HG03097 (cell line): Measurements from ENCODE around the gene IBA57.
"Not testable (repeated sequence)": the region's sequence is repeated elsewhere in the genome, so short reads cannot be mapped to it uniquely, and the experiment has no call there.

Experiments
- ATAC-seq: cut with Tn5 transposase; IDR thresholded peaks from one replicate; pipeline ENCODE4 v1.9.1; 2021; ENCODE audit not compliant: unreplicated experiment, low FRiP score

Gene IBA57

DNA sequence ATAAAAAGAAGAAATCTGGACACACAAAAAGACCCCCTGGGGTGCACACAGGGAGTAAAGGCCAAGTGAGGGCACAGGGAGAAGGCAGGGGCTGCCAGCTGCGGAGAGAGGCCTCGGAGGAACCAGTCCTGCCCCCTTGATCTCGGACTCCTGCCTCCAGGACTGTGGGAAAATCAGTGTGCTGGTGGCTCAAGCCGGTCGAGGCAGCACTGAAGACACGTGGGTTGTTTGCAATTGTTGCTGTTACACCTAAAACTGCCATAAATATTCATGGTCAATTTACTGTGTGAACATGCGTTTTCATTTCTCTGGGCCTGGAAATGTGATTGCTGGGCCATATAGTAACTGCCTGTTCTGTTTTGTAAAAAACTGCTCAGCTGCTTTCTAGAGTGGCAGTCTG lies 18.5 kb downstream of the IBA57 start:
- ATAC-seq = no peak

- no peak for ATAC-seq
Observed at GRCh38 chr1:228185641-228185965, 20.0 kb downstream of the IBA57 start.

DNA sequence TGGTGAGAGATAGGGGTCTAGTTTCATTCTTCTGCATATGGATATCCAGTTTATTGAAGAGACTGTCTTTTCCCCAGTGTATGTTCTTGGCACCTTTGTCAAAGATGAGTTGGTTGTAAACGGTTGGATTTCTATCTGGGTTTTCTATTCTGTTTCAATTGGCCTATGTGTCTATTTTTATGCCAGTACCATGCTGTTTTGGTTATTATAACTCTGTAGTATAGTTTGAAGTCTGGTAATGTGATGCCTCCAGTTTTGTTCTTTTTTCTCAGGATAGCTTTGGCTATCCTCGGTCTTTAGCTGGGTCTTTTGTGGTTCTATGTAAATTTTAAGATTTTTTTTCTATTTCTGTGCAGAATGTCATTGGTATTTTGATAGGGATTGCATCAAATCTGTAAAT lies 22.6 kb downstream of the IBA57 start:
- not testable (repeated sequence) for ATAC-seq

DNA sequence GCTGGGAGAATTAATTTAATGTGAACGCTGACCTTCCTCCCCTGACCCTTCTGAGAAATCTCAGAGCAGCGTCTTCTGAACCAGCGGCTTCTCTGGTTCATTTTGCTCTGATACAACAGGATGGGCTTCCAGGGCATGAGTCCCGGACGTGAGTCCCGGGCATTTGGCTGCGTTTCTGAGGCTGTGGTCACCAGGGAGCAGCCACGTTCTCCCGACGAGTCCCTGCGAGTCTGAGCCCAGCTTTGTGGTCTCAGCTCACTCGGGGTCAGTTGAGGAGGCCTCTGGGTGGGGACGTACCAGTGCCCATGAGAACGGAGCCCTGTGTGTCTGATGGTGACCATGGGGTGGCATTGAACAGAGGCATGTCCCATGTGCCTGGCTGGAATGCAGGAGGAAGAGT lies 24.6 kb downstream of the IBA57 start:
- no peak for ATAC-seq

- no peak for ATAC-seq
Observed at GRCh38 chr1:228190778-228191177, 25.2 kb downstream of the IBA57 start.

- ATAC-seq = no peak
Observed at GRCh38 chr1:228194436-228194835, 28.8 kb downstream of the IBA57 start.

GRCh38 chr1:228194921-228195812 lies 29.6 kb downstream of the IBA57 start:
- no peak for ATAC-seq

- ATAC-seq = no peak
Observed at GRCh38 chr1:228197555-228198147, 32.0 kb downstream of the IBA57 start.

DNA sequence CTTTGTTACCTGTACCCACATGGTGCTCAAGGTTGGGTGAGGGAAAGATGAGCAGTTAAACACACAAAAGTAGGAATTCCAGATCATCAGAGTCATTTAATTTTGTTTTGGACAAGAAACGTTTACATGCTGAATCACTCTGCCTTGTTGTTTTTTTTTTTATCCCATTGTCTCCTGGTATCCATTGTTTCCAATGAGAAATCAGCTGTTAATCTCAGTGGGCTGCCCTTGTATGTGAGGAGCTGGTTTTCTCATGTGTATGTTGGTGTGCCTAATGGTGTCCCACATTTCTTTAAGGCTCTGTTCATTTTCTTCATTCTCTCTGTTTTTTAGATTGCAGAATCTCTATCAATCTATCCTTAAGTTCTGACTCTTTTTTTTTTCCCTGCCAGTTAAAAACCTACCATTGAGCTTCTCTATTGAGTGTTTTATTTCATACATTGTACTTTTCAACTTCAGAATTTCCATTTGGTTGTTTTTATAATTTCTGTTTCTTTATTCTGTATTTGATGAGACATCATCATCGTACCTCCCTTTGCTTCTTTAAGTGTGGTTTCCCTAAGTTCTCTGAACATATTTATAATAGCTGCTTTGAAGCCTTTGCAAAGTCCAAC lies 33.5 kb downstream of the IBA57 start:
- no peak for ATAC-seq

DNA sequence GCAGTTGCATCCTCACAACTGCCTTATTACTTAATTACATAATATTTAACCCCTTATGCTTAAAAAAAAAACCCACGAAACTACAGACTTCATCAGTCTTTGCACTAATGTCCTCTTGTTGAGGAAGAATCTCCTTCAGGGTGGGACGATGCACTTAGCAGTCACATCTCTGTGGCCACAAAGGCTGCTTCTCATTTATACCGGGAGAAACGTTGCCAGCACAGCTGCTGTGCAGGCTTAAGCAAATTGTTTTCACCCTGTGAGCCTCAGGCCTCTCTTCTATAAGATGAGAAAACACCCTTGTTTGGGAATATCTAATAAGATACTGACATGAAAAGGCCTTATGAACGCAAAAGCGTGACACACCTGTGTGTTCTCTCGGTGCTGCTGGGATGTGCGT lies 39.4 kb downstream of the IBA57 start:
- no peak for ATAC-seq

DNA sequence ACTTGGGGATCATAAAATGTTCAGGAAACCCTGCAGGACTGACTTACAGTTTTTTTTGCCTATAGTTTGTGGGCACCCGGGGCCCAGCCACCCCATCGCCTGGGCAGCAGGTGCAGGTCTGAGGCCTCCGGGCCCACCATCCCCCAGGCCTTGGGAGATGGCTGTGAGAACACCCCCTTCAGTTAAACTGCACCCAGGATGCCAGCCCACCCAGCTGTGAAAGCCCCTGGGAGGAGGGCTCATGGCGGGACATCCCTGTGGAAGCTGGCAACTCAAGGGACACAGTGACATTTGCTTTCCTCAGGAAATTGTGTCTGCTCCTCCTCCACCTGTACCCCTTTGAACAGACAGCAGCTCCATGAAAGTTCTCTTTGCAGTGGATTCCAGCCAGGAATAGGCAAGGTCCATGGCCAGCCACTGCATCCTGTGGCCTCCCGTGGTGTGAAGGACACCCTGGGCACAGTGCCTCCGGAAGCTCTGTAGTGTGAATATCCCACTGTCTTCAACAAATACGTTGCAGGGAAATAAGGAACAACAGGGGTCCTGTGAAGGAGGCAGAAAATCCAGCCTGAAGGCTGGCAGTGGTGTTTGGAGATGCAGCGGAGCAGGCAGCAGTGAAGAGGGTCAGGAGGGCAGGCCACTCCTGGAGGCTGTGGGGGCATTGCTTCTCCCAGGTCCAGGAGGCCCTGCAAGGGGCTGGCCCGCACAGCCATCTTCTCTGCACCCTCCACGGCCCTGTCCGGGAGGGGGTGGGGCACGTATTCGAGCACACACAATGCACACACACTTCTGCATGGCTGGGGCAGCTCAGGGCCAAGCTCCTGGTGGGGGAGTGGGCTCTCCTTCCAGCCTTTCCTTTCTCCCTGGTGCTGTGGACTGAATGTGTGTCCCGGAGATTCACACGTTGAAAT lies 40.2 kb downstream of the IBA57 start:
- ATAC-seq = no peak

DNA sequence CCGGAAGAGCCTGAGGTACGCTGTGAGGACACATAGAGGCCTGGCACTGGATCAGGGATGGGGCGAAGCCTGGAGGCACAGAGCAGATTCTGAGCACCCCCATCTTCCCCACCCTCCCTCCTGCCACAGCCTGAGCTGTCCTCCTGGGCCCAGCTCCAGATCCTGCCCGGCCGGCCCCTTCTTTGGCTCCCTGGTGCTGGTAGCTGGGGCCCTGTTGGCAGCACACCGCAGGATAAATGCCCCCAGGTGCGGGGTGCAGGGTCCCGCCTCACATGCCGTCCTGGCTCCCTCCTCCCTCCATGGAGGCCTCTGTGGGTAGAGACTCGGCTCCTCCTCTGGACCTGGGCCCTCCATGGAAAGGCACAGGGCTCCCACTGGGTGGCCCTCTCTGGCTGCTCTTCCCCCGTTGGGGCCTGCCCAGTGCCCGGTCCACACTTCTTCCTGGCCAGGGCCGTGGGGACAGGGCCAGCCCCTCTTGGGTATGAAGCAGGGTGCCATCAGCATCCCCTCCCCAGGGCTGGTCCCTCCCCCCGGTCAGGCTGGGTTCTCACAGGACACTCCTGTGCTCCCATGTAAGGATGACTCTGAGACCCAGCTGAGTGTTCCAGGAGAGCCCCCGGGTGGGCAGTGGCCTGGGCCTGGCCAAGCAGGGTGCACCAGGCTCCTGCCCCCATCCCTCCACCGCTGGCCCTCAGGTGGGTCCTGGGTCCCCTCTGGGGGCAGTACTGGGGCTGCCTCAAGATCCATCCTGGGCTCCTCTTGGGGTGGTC lies 41.2 kb downstream of the IBA57 start:
- ATAC-seq = no peak

DNA sequence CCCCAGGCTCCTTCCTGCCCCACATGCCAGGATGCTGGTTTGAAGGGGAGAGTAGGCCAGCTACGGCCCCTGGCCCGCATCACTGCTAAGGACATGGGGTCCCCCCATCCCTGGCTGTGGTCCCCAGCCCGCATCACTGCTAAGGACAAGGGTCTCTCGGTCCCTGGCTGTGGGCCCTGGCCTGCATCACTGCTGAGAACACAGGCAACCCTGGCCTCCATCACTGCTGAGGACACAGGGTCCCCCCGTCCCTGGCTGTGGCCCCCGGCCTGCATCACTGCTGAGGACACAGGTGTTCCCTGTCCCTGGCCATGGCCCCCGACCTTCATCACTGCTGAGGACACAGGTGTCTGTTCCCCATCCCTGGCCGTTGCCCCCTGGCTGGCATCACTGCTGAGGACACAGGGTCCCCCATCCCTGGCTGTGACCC lies 41.8 kb downstream of the IBA57 start:
- ATAC-seq = no peak

DNA sequence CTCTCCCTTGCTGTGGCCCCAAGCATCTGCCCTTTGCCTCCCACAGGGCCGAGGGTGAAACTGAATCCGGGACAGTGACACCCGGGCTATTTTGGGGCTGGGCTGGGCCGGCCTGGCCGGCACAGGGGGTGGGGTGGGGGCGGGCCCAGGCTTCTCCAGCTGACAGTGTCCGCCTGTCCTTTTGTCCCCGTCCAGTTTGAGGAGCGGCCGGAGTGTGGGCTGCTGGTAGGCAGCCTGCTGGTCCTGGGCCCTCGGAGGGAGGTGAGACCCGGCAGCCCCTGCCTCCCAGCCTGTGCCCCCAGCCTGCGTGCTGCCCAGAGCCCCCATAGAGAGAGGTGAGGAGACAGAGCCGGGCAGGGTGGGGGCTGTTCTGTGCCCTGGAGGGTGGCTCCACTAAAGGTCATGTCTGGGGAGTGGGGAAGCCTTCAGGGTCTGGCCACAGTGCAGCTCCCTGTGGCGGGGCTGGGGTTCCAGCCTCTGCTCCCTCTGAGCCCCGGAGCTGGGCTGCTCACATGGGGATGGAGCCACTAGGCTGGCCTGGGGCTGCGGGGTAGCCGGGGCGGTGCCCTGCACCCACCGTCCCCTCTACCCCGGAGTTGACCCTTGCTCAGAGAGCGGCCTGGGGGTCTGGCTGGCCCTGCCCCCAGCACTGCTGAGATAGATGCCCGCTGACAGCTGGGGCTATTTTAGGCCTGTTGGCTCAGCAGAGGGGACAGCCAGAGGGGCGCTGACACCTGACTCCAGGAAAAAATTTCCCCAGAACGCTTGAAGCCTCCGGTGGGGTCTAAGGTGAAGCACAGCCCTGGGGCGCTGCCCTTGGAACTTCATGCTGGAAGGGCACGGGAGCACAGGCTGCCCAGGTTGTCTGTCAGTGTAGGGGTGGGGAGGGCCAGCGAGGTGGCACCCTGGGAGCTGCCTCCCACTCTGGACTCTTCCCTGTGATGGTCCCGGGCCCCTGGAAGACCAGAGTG lies 42.5 kb downstream of the IBA57 start, which contains the start of gene OBSCN:
TSS of gene OBSCN (plus strand) at position 194 of the 971 bp plus-strand sequence. CDS start 3,740 bp downstream, outside the sequence.
- ATAC-seq = no peak

- ATAC-seq = no peak
Observed at GRCh38 chr1:228208831-228209551, 43.4 kb downstream of the IBA57 start.

DNA sequence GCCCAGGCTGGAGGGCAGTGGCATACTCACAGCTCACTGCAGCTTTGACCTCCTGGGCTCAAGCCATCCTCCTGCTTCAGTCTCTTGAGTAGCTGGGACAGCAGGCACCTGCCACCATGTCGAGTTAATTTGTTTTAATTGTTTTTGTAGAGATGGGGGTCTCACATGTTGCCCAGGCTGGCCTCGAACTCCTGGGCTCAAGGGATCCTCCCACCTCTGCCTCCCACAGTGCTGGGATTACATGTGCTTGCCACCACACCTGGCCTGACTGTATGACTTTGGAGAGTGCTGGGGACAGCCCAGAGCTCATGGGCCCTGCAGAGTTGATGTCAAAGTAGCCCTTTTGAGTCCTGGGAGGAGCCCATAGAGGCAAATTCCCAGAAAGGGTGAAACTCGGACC lies 44.1 kb downstream of the IBA57 start:
- no peak for ATAC-seq

- ATAC-seq = no peak
Observed at GRCh38 chr1:228210076-228210651, 44.6 kb downstream of the IBA57 start.
